Fibroblast of pulmonary artery (primary cell): ENCODE data around the gene MTCL1.

ENCODE experiments used
- DNase-seq: peaks from one replicate; pipeline ENCODE4 v3.0.0-alpha.2; 2010; ENCODE audit warnings: low read depth
- H3K4me3 ChIP-seq: replicated peaks from 2 replicates; pipeline ENCODE4 v1.5.1; 2011; ENCODE audit warnings: low read depth, mild to moderate bottlenecking, control low read depth, low read length, moderate library complexity
- TF ChIP-seq, protein P1 (sequence below): IDR thresholded peaks from 2 replicates; pipeline ENCODE4 v1.5.1; 2011; ENCODE audit warnings: mild to moderate bottlenecking, control low read depth, low read length, inconsistent platforms; ENCODE audit errors: missing control alignments

Gene MTCL1

GRCh38 chr18:8720141-8720540 lies 14.8 kb downstream of the MTCL1 start:
- H3K4me3 ChIP-seq, result no peak overlapping the region
- no peak for DNase-seq
- TF ChIP-seq, protein P1, sequence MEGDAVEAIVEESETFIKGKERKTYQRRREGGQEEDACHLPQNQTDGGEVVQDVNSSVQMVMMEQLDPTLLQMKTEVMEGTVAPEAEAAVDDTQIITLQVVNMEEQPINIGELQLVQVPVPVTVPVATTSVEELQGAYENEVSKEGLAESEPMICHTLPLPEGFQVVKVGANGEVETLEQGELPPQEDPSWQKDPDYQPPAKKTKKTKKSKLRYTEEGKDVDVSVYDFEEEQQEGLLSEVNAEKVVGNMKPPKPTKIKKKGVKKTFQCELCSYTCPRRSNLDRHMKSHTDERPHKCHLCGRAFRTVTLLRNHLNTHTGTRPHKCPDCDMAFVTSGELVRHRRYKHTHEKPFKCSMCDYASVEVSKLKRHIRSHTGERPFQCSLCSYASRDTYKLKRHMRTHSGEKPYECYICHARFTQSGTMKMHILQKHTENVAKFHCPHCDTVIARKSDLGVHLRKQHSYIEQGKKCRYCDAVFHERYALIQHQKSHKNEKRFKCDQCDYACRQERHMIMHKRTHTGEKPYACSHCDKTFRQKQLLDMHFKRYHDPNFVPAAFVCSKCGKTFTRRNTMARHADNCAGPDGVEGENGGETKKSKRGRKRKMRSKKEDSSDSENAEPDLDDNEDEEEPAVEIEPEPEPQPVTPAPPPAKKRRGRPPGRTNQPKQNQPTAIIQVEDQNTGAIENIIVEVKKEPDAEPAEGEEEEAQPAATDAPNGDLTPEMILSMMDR, result no peak

DNA sequence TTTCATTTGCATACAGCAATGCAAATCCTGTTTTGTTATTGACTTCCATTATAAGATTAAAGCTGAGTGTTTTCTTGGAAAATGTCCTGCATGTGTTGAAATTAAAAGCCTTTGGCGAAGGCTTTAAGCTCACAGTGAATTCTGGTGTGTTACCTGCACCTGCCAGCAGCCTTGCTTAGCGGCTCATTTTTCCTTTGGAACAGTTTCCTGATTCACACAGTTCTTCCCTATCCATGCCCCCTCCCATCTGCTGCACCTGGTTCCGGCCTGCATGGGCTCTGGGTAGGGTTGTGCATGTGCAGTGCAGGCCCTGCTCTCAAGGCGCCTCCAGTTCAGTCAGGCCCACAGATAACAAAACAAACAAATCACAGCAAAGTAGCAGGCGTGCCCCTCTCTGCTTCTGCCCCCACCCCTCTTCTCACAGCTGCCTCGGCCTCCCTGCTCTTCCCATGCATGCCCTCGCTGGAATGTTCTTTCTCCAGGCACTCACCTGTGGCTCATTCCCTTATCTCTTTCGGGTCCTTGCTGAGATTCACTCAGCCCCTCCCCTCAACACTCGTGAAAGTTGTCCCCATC lies 15.8 kb downstream of the MTCL1 start:
- TF ChIP-seq, protein P1, result no peak
- no peak for DNase-seq
- no peak overlapping the region for H3K4me3 ChIP-seq

- DNase-seq, result peak; percentile 56
- no peak overlapping the region for H3K4me3 ChIP-seq
- TF ChIP-seq, protein P1, result no peak
Measured at GRCh38 chr18:8721716-8722115, 16.4 kb downstream of the MTCL1 start.

- no peak for DNase-seq
- no peak overlapping the region for H3K4me3 ChIP-seq
- TF ChIP-seq, protein P1, result no peak
Measured at GRCh38 chr18:8722946-8723820, 17.8 kb downstream of the MTCL1 start.

- H3K4me3 ChIP-seq, result no peak overlapping the region
- TF ChIP-seq, protein P1, result no peak
- no peak for DNase-seq
Measured at GRCh38 chr18:8724452-8724851, 19.1 kb downstream of the MTCL1 start.

- no peak for DNase-seq
- TF ChIP-seq, protein P1, result no peak
Measured at GRCh38 chr18:8726281-8726680, 20.9 kb downstream of the MTCL1 start.

More at GRCh38 chr18:8726281-8726680, 20.9 kb downstream of the MTCL1 start:
- no peak overlapping the region for H3K4me3 ChIP-seq
